GM19035 (cell line): ENCODE results near the gene ACSM6.
"Not testable (repeated sequence)": the region's sequence is repeated elsewhere in the genome, so short reads cannot be mapped to it uniquely, and the experiment has no call there.

Experiments used
- ATAC-seq: cut with Tn5 transposase; IDR thresholded peaks from one replicate; pipeline ENCODE4 v1.9.1; 2021; ENCODE audit not compliant: unreplicated experiment

The ACSM6 gene, protein sequence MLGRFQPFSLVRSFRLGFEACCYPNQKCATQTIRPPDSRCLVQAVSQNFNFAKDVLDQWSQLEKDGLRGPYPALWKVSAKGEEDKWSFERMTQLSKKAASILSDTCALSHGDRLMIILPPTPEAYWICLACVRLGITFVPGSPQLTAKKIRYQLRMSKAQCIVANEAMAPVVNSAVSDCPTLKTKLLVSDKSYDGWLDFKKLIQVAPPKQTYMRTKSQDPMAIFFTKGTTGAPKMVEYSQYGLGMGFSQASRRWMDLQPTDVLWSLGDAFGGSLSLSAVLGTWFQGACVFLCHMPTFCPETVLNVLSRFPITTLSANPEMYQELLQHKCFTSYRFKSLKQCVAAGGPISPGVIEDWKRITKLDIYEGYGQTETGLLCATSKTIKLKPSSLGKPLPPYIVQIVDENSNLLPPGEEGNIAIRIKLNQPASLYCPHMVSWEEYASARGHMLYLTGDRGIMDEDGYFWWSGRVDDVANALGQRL

GRCh38 chr10:95193944-95194343 is at the start of gene ACSM6:
Gene ACSM6 (plus strand): TSS chr10:95194238. CDS start chr10:95194486, 248 bp downstream.
- ATAC-seq: no peak

DNA sequence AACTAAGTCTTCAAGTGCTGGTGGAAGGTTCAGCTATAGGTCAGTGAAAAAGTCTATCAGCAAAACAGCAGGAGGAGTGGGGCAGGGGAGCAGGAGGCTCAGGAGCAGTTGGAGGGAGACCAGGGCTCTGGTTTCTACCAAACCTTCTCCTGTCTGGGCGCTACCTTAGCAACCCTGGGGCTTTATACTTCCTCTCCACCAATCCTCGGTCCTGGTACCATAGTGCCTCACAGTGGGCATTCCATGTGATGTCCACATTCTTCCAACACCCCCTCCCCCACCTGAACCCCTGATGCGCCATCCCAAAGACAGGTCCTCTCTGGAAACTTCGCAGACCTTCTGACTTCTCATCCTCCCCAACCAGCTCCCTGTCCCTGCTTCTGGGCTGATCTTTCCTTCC is 25.3 kb upstream of the ACSM6 start:
- no peak for ATAC-seq

- no peak for ATAC-seq
Measured at GRCh38 chr10:95169522-95169921, 24.5 kb upstream of the ACSM6 start.

GRCh38 chr10:95170790-95171189 is 23.2 kb upstream of the ACSM6 start:
- no peak for ATAC-seq

DNA sequence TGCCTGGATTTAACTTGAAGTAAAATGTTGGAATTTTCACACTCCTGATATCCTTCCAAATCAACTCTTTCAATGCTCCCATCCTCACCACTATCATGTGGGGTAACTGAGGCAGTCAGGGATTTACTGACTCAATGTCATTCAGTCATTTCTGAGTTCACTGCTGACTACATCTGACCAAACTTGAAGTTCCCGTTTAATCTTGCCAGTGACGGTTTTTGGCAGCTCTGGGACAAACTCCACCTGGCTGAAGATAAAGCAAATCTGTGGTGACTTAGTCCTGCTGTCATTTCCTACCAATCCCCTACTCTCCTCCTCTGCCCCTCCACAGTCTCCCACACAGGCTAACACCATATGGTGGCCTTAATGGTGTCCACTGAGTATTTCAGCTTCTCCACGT is 22.7 kb upstream of the ACSM6 start:
- ATAC-seq: no peak

GRCh38 chr10:95172851-95173250 is 21.2 kb upstream of the ACSM6 start:
- ATAC-seq: no peak

GRCh38 chr10:95176101-95176500 is 17.9 kb upstream of the ACSM6 start:
- no peak for ATAC-seq

- ATAC-seq: no peak
Measured at GRCh38 chr10:95177429-95177828, 16.6 kb upstream of the ACSM6 start.

DNA sequence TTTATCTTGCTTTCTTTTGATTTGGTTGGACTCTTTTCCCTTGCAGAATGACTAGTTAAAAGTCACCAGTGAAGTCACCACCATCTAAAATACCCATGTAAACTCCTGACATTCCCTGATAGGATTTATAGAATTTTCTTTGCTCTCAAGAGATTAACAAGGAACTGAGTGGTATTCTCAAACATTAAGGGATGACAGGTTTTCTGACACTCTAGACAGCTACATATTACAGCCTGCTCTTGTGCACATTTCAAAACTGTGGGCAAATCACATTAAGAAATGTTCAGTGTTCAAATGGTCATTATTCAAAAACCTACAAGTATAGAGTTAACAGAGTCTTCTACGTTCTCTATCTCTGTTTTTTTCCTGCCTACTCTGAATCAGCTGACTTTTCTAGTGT is 15.8 kb upstream of the ACSM6 start:
- no peak for ATAC-seq

DNA sequence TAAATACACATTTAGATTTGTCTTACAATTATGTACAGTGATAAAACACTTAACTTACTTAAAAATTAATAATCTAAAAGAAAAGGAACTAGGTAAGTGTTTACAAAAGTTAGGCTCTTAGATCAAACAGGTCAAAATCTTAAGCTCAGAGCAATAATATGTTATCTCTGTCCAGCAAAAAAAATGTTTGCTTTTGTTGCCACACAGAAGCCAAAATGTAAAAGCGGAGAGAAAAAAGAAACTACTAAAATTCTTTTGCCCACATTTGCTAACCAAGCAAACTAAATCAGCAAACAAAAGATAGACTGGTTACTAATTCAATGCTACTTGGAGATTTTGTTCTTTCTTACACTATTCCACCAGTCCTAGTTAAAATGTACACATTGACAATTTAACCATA is 15.2 kb upstream of the ACSM6 start:
- ATAC-seq: no peak

- no peak for ATAC-seq
Measured at GRCh38 chr10:95181726-95182125, 12.3 kb upstream of the ACSM6 start.

- peak; percentile 98 for ATAC-seq
Measured at GRCh38 chr10:95183271-95184230, 10.5 kb upstream of the ACSM6 start.

GRCh38 chr10:95187617-95188016 is 6.4 kb upstream of the ACSM6 start:
- no peak for ATAC-seq

GRCh38 chr10:95188593-95188992 is 5.4 kb upstream of the ACSM6 start:
- ATAC-seq: no peak

- ATAC-seq: no peak
Measured at GRCh38 chr10:95196046-95196445, 2.0 kb downstream of the ACSM6 start.

- ATAC-seq: no peak
Measured at GRCh38 chr10:95201736-95202135, 7.7 kb downstream of the ACSM6 start.

- not testable (repeated sequence) for ATAC-seq
Measured at GRCh38 chr10:95202865-95203264, 8.8 kb downstream of the ACSM6 start.

DNA sequence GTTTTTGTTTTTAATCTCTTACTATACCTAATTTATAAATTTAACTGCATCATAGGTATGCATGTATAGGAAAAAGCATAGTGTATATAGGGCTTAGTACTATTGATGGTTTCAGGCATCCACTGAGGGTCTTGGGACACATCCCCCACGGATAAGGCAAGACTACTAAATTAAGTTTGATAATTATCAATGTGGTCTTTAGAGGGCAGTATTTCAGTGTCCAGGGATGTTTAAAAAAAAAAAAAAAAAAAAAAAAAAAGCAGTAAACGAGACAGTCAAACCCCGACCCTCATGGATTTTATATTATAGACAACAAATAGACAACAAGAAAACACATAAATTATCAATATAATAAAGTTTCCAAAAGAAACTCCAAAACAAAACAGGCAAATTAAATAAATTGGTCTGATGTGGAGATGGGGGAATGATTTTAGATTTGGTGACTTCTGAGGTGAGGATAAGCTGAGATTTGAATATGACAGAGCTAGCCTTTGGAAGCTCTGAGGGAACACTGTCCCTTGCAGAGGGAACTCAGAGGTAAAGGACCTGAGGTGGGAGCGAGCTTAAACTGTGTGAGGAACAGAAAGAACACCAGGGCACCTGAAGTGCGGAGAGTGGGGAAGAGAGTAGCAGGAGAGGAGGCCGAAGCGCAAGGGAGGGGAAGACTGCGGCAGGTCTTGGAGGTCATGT is 14.8 kb downstream of the ACSM6 start:
- no peak for ATAC-seq

DNA sequence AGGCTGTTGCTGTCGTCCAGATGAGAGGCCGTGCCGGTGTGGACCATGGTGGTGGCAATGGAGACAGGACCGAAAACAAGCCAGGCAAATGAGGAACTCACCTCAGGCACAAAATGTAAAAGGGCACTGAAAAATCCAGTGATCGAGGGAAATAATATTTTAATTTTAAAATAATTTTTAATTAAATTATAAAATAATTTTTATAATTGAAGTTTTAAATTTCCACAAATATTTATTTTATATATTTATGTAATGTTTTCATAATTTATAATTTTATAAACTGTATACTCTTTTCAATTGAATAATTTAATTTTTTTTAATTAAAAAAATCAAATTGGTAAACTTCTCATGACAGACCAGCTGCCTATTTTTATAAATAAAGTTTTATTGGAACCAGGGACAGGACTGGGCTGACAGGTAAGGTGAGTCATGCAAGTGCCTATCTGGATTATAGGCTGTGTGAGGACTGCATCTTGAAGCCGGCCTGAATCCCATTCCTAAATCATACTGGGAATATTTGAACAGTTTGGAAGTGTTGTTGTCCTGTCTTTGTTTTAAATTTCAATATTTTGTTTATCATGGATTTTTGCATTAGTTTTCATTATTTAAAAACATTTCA is 15.6 kb downstream of the ACSM6 start:
- ATAC-seq: no peak

DNA sequence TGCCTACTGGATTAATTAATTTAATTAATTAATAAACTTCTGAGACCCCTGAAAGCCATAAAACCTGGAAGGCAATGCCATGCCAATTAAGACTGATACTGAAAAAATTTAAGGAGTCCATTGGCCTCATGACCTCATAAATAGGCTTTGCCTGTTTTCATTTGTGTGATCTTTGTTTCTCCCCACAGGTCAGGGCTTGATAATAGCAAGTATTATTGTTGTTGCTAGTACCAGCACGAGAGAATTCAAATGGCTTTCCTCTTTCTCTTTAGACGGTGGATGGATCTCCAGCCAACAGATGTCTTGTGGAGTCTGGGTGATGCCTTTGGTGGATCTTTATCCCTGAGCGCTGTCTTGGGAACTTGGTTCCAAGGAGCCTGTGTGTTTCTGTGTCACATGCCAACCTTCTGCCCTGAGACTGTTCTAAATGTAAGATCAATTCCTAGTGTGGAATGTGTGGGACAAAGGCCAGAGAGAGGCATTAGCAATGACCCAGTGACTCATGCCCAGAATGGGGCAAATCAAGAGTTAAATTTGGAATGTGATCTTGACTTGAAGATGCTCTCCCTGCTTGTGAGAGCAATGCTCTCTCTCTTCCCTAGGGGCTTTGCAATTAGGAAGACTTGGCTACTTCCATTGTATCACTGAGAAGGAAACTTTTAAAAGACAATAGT is 17.7 kb downstream of the ACSM6 start:
- ATAC-seq: no peak
